ENCODE results near the gene PGM5.

The PGM5 gene

GRCh38 chr9:68500457-68501381, 144.3 kb downstream of the PGM5 start:
- H3K27me3 ChIP-seq (ENCODE audit: insufficient read depth, low read length, poor library complexity, severe bottlenecking): no peaks in the 10 kb centered on the region
- TF ChIP-seq CTCF (conservative IDR thresholded peaks at IDR 0.05; ENCODE audit: low read length) (no peak), EZH2phosphoT487 (IDR thresholded peaks at IDR 0.05; ENCODE audit: borderline replicate concordance) (no peak)
- no peaks in the 10 kb centered on the region for H3K36me3 ChIP-seq (ENCODE audit: insufficient read depth, low read length)
- H3K79me2 ChIP-seq (ENCODE audit: insufficient read depth, low read length): no peaks in the 10 kb centered on the region
- no peak overlapping the region for H3K4me2 ChIP-seq (ENCODE audit: low read depth, low read length, poor library complexity, severe bottlenecking)
- H3K4me3 ChIP-seq (ENCODE audit: low read length, poor library complexity, severe bottlenecking): no peak overlapping the region
- no peaks in the 10 kb centered on the region for H3K9me2 ChIP-seq (replicated peaks; ENCODE audit: low read depth, low read length)
- H4K20me1 ChIP-seq (ENCODE audit: insufficient read depth, low read length, poor library complexity, severe bottlenecking): no peaks in the 10 kb centered on the region
- no peak overlapping the region for H3K9ac ChIP-seq (ENCODE audit: low read depth, low read length, poor library complexity, severe bottlenecking)
- H3F3A ChIP-seq (ENCODE audit: low read depth): no peaks in the 10 kb centered on the region
- H2AFZ ChIP-seq (ENCODE audit: low read length): no peak overlapping the region
- no peaks in the 10 kb centered on the region for H3K4me1 ChIP-seq (ENCODE audit: insufficient read depth, low read length, poor library complexity, severe bottlenecking)
- H3K9me3 ChIP-seq (ENCODE audit: insufficient read depth, low read depth, low read length): no peaks in the 10 kb centered on the region

GRCh38 chr9:68502279-68502678, 145.9 kb downstream of the PGM5 start:
- no peaks in the 10 kb centered on the region for H3K36me3 ChIP-seq (ENCODE audit: insufficient read depth, low read length)
- H2AFZ ChIP-seq (ENCODE audit: low read length): no peak overlapping the region
- no peak for TF ChIP-seq EZH2phosphoT487 (IDR thresholded peaks at IDR 0.05; ENCODE audit: borderline replicate concordance)
- H3K9me3 ChIP-seq (ENCODE audit: insufficient read depth, low read depth, low read length): no peaks in the 10 kb centered on the region
- H3K79me2 ChIP-seq (ENCODE audit: insufficient read depth, low read length): no peaks in the 10 kb centered on the region
- no peaks in the 10 kb centered on the region for H3K4me1 ChIP-seq (ENCODE audit: insufficient read depth, low read length, poor library complexity, severe bottlenecking)
- no peaks in the 10 kb centered on the region for H3F3A ChIP-seq (ENCODE audit: low read depth)
- no peaks in the 10 kb centered on the region for H3K9me2 ChIP-seq (replicated peaks; ENCODE audit: low read depth, low read length)
- no peak overlapping the region for H3K9ac ChIP-seq (ENCODE audit: low read depth, low read length, poor library complexity, severe bottlenecking)
- H3K4me2 ChIP-seq (ENCODE audit: low read depth, low read length, poor library complexity, severe bottlenecking): no peak overlapping the region
- H3K4me3 ChIP-seq (ENCODE audit: low read length, poor library complexity, severe bottlenecking): no peak overlapping the region
- H4K20me1 ChIP-seq (ENCODE audit: insufficient read depth, low read length, poor library complexity, severe bottlenecking): no peaks in the 10 kb centered on the region
- no peaks in the 10 kb centered on the region for H3K27me3 ChIP-seq (ENCODE audit: insufficient read depth, low read length, poor library complexity, severe bottlenecking)

GRCh38 chr9:68505681-68506409, 149.4 kb downstream of the PGM5 start:
- Histone ChIP-seq H3K9ac (ENCODE audit: low read depth, low read length, poor library complexity, severe bottlenecking) (no peak overlapping the region), H3K4me2 (ENCODE audit: low read depth, low read length, poor library complexity, severe bottlenecking) (no peak overlapping the region), H3K4me3 (ENCODE audit: low read length, poor library complexity, severe bottlenecking) (no peak overlapping the region), H3K36me3 (ENCODE audit: insufficient read depth, low read length) (no peaks in the 10 kb centered on the region), H4K20me1 (ENCODE audit: insufficient read depth, low read length, poor library complexity, severe bottlenecking) (no peaks in the 10 kb centered on the region), H3F3A (ENCODE audit: low read depth) (no peaks in the 10 kb centered on the region), H3K9me2 (replicated peaks; ENCODE audit: low read depth, low read length) (no peaks in the 10 kb centered on the region), H3K9me3 (ENCODE audit: insufficient read depth, low read depth, low read length) (no peaks in the 10 kb centered on the region), H3K79me2 (ENCODE audit: insufficient read depth, low read length) (no peaks in the 10 kb centered on the region), H3K27me3 (ENCODE audit: insufficient read depth, low read length, poor library complexity, severe bottlenecking) (no peaks in the 10 kb centered on the region), H3K4me1 (ENCODE audit: insufficient read depth, low read length, poor library complexity, severe bottlenecking) (no peaks in the 10 kb centered on the region), H2AFZ (ENCODE audit: low read length) (peak overlapping the region; percentile 46)
- TF ChIP-seq EZH2phosphoT487 (IDR thresholded peaks at IDR 0.05; ENCODE audit: borderline replicate concordance) (no peak), CTCF (conservative IDR thresholded peaks at IDR 0.05; ENCODE audit: low read length) (no peak)
